IPS DF 19.7 (cell line): ENCODE data around the gene C11orf68.
"Not testable (repeated sequence)": the region's sequence is repeated elsewhere in the genome, so short reads cannot be mapped to it uniquely, and the experiment has no call there.

Experiments used
- DNase-seq: peaks from one replicate; pipeline ENCODE4 v3.0.0-alpha.2; 2013; ENCODE audit warnings: low read depth, low spot score

The C11orf68 gene

DNA sequence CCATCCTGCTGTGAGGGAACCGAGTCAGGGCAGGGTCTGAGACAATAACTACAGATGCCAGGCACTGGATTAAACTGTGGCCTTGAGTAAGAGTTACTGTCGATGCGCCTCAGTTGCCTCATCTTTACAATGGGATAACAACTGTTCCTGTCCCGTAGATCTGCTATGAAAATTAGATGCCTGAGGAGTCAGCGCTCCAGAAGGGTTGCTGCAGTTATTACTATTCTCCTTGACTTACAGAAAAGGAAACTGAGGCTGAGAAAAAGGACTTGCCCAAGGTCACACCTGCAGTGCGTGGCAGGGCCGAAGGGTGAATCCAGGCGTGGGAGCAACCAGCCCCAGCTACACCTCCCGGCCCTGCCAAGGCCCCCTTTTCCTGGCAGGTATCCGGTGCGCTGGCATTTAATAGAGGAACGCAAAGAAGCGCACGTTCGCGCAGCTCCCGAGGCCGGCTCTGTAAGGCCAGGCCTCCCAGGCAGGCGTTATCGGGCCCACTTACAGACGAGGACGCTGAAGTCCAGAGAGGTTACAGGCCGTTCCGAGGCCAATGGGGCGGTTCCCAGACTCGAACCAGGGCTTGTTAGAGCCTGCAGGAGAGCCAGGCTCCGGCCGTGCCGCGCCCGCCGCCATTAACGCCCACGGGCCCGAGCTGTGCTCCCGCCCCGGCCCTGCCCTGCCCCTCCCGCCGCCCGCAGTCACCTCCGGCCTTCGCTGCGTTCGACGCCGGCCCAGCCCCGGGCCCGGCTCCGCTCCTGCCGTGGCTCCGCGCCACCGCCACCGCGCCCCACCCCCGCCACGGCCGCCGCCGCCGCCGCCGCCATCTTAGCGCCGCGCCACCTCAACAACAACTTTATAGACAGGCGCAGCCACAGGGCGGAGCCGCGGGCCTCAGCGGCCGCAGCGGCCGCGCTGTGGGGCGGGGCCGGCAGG lies at the start of gene C11orf68:
Gene C11orf68, minus strand, starts transcription at position 852 of the 930 bp plus-strand sequence. Its CDS starts 31 bp downstream, at position 821.
- no peak for DNase-seq

DNA sequence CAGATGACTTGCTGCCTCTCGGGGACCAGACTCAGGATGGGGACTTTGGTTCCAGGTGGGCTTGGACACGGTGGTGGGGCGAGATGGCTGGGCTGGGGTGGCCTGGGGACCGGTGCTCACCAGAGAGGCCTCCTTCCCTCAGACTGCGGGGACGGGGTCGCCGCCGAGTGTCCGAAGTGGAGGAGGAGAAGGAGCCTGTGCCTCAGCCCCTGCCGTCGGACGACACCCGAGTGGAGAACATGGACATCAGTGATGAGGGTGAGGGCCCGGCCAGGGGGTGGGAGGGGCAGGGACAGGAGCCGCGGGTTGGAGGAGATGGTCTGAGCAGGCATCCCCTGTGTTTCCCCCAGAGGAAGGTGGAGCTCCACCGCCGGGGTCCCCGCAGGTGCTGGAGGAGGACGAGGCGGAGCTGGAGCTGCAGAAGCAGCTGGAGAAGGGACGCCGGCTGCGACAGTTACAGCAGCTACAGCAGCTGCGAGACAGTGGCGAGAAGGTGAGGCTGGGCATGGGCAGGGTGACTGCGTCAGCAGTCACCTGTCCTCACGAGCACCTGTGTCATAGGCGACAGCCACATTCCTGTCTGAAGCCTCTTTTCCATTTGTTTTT lies 48.6 kb upstream of the C11orf68 start:
- DNase-seq: no peak

GRCh38 chr11:65965986-65966762 lies 47.3 kb upstream of the C11orf68 start:
- no peak for DNase-seq

DNA sequence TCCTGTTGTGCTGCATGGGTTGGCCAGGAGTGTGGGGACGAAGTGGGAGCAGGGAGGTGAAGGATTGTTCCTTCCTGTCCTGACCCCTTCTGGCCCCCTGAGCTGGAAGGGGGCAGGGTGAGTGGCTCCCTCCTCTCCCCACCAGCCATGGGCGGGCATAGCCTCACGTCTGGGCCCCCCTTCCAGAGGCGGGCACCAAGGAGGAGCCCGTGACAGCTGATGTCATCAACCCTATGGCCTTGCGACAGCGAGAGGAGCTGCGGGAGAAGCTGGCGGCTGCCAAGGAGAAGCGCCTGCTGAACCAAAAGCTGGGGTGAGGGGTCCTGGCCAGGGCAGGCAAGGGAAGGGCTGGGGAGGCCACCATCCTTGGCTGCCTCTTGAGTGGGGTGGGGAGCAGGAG lies 46.0 kb upstream of the C11orf68 start:
- DNase-seq: no peak

GRCh38 chr11:65962141-65962564 lies 43.3 kb upstream of the C11orf68 start:
- DNase-seq: no peak

- peak; percentile 89 for DNase-seq
Measured at GRCh38 chr11:65961267-65962140, 42.6 kb upstream of the C11orf68 start, which contains the start of gene SART1. Gene SART1 (plus strand): TSS chr11:65961734. CDS start chr11:65961781, 47 bp downstream.

DNA sequence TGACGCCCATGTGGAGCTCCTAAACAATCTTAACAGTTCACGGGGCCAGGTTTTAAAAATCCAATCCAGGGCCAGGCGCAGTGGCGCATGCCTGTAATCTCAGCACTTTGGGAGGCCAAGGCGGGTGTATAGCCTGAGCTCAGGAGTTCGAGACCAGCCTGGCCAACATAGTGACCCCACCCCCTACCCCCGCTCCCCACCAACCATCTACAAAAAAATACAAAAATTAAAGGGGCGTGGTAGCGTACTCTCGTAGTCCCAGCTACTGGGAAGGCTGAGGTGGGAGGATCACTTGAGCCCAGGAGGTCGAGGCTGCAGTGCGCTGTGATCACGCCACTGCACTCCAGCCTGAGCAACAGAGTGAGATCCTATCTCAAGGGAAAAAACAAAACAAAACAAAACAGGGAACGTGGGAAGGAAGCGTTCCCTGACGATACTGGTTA lies 42.0 kb upstream of the C11orf68 start:
- no peak for DNase-seq

DNA sequence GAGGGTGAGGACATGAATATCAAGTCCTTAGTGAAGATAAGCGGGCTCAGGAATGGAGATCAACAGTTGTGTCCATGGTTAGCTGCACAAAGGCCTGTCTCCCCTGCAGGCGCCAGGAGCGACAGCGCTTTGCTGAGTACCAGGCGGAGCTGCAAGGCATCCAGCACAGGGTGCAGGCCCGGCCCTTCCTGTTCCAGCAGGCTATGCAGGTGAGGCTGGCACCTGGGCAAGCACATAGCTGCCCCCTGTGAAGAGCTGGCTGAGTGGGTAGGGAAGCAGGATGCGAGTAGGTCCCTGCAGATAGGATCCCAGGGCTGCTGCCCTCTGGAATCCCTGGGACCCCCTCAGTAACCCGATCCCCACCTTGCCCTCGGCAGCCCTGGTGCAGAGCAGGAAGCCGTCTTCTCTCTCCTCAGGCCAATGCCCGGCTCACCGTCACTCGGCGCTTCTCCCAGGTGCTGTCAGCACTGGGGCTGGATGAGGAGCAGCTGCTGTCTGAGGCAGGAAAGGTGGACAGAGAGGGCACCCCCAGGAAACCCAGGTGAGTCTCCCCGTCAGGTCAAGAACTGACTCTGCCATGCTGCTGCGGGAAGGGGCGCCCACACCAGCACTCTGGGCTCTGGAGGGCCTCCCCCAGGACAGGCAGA lies 40.0 kb upstream of the C11orf68 start:
- no peak for DNase-seq

DNA sequence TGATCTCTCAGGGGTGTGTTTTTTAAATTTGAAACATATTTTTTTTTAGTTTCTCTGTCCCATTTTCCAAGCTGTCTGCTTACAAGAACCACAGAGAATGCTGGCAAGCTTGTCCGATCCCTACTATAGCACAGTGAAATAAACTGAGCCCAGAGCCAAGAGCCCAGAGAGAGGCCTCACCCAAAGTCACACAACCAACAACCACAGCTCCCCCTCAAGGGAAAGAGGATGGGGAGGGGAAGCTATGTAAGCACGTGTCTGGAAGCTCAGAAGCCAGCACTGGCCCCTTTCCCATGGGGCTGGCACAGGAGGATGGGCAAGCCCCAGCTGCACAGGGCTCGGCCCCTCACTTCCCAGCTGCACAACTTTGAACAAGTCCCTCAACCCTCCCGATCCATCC lies 39.4 kb upstream of the C11orf68 start:
- DNase-seq: no peak

DNA sequence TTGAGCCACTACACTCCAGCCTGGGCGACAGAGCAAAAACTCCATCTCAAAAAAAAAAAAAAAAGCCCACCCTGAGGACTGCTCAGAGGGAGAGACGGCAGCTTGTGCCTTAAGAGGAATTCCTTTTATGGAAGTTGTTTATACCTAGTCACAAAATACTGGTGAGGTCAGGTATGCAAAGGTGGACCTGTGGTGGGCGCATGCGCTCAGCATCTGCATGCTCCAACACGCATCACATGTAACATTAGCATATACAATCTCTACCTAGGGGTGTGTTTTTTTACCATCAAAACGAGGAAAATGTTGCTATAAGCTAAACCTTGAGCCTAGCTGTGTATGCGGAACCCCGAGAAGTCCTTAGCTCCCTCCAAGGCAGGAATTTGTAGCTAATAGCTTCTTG lies 35.9 kb upstream of the C11orf68 start:
- DNase-seq: no peak

DNA sequence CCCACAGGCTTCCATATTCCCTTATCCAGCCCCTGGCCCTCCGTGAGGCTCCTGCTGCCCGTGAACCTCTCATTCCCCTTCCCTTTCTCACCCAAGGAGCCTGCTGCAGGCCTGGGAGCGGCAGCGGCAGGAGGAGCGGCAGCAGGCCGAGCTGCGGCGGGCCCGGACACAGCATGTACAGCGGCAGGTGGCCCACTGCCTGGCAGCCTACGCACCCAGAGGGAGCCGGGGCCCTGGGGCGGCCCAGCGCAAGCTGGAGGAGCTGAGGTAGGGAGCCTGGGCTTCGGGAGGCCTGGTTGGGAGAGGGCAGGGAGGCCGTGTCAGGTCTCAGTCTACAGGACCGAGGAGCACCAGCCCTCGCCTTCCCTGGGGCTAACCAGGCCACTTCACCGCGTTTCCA lies 34.6 kb upstream of the C11orf68 start:
- DNase-seq: no peak

GRCh38 chr11:65952052-65952521 lies 33.2 kb upstream of the C11orf68 start:
- DNase-seq: no peak

DNA sequence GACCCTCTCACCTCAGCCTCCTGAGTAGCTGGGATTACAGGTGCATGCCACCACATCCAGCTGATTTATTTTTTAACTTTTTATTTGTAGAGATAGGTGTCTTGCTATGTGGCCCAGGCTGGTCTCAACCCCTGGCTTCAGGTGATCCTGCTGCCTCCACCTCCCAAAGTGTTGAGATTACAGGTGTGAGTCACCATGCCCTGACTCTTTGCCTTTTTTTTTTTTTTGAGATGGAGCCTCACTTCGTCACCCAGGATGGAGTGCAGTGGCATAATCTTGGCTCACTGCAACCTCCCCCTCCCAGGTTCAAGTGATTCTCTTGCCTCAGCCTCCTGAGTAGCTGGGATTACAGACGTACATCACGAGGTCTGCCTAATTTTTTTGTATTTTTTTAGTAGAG lies 32.8 kb upstream of the C11orf68 start:
- DNase-seq: not testable (repeated sequence)

- DNase-seq: not testable (repeated sequence)
Measured at GRCh38 chr11:65950711-65951110, 31.8 kb upstream of the C11orf68 start.

- DNase-seq: no peak
Measured at GRCh38 chr11:65947603-65948125, 28.8 kb upstream of the C11orf68 start.

DNA sequence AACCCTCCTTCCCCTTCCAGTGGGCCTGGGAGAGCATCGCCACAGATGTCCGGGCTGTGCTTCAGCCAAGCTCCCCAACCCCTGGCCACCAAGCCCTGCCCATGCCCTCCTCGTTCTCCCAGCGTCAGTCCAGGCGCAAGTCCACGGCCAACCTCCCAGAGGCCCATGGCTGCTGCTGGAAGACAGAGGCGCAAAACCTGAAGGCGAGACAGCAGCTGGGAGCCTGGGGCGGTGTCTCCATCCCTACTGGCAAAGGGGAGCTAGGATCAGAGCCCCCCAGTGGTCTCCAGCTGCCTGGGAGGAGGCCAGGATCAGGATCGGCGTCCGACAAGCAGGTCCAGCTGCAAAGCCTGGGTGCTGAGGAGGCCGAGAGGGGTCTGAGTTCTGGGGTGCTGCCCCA lies 28.3 kb upstream of the C11orf68 start:
- no peak for DNase-seq

DNA sequence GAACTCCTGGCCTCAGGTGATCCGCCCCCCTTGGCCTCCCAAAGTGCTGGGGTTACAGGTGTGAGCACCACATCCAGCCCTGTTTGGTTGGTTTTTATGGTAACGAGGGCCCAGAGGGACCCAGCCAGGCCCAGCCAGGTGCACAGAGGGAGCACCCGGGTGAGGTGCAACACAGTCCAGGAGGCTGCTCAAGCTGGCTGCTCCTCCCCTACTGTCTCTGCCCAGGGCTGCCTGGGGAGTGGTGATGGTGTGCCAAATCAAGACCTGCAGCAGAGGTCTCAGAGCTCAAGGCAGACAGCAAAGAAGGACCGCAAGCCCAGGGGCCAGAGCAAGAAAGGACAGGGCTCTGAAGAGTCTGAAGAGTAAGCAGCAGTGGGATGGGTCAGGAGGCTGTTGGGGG lies 27.8 kb upstream of the C11orf68 start:
- DNase-seq: no peak

DNA sequence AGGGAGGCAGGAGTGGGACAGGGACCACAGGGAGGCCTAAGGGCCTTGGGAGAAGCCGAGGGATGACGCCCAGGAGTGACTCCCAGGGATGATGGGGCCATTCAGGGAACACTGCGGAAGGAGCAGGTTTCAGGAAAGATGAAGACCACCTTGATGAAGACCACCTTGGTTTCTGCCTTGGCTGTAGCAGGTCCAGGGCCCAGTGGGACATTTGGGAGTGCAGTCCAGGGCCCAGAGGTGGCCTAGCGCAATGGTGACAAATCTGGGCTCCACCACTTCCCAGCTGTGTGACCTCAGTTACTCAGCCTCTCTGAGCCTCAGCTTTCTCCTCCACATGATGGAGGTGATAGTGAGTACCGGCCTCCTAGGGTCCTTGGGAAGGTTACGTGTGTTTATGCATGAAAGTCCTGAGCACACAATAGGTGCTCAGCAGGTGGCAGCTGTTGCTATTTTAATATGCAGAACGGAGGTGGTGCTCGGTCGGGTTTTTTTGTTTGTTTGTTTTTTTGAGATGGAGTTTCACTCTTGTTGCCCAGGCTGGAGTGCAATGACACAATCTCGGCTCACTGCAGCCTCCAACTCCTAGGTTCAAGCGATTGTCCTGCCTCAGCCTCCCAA lies 27.2 kb upstream of the C11orf68 start:
- no peak for DNase-seq

GRCh38 chr11:65945430-65945911 lies 26.6 kb upstream of the C11orf68 start, which contains the start of gene TSGA10IP:
Gene TSGA10IP (plus strand): TSS chr11:65945480. CDS start chr11:65945676, 196 bp downstream.
- peak; percentile 63 for DNase-seq
